GM18867 (cell line): Measurements from ENCODE around the gene LHB.

Experiments
- ATAC-seq: cut with Tn5 transposase; IDR thresholded peaks from one replicate; pipeline ENCODE4 v1.9.1; 2021; ENCODE audit warnings: mild to moderate bottlenecking, moderate library complexity; ENCODE audit not compliant: unreplicated experiment

The LHB gene

GRCh38 chr19:49014123-49014869 is 2.6 kb downstream of the LHB start:
- ATAC-seq: no peak

DNA sequence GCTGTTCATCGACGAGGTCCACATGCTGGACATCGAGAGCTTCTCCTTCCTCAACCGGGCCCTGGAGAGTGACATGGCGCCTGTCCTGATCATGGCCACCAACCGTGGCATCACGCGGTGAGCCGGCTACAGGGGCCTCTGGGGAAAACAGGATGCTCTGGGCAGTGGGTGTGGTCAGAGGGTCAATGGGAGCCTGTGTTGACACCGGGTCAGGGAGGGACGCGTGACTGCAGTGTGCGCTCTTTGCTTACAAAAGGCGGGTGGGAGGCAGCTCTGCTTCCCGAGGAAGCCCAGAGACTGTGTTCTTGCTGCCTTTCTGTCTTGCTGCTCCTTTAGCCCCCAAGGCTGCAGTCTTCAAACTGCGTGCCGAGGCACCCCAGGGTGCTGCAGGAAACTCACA is 5.7 kb downstream of the LHB start:
- no peak for ATAC-seq

DNA sequence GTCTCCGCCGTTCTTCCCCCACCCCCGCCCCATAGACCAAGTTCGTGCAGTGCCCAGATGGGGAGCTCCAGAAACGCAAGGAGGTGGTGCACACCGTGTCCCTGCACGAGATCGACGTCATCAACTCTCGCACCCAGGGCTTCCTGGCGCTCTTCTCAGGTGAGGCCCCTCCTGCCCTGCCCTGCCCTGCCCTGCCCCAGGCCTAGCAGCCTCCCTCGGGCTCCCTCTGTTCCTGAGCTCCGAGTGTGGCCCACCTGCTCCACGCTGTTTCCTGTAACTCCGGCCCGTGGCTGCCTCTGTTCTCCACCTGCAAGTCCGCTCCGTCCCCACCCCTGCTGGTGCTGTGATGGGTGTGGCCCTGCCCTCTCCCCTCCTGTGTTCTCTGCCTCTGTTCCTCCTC is 6.4 kb downstream of the LHB start:
- no peak for ATAC-seq

GRCh38 chr19:49009828-49010227 is 7.1 kb downstream of the LHB start:
- ATAC-seq: no peak

DNA sequence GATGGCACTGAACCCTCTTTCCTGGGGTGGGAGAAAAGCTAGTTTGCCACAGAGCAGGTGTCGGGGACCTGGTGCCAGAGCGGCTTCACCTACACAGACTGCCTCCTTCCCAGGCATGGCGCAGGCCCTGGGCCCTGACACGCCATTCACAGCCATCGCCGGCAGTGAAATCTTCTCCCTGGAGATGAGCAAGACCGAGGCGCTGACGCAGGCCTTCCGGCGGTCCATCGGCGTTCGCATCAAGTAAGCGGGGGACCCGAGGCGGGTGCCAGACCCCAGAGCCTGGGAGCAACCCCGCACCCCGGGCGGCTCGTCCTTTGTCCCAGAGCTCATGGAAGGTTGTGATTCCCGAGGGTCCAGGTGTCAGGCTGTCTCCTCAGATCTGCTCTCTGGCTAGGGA is 10.0 kb downstream of the LHB start:
- ATAC-seq: no peak

DNA sequence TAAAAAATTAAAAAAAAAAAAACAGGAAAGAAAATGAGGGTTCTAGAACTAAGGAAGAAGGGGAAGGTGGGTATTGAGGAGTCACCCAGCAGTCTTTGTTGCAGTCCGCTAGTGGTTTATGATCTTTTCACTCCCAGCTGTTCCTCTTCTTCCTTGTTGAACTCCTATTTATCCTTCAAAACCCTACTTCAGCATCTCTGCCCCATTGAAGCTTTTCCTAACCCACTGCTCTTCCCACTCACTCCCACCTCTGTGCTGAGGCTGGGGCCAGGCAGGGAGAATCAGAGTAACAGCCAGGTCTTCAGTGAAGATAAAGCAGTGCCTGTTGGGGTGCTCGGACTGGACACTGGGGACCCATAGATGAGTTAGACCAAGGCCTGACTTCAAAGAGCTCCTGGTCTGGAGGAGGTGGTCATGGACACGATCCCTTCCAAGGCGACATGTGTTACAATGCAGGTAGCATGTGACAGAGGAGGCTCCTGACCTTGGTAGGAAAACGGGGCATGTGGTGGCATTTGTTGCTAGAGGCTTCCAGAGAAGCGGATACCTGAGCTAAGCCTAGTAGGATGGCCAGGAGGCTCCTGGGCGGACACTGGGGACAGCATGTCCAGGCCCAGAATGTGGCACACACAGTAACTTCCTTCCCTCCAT is 11.8 kb downstream of the LHB start:
- ATAC-seq: no peak

DNA sequence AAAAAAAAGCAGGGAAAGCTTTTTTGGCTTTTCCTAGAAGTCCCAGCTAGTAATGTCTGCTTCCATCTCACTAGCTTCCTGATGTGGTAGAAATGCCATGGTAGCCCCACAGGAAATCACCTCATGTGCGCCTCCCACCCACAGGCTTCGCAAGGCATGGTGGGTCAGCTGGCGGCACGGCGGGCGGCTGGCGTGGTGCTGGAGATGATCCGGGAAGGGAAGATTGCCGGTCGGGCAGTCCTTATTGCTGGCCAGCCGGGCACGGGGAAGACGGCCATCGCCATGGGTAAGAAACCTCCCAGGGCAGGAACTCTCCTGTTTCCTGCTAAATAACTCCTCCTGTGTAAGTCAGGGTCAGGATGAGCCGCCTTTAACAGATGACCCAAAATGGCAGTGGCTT is 12.8 kb downstream of the LHB start:
- ATAC-seq: no peak

DNA sequence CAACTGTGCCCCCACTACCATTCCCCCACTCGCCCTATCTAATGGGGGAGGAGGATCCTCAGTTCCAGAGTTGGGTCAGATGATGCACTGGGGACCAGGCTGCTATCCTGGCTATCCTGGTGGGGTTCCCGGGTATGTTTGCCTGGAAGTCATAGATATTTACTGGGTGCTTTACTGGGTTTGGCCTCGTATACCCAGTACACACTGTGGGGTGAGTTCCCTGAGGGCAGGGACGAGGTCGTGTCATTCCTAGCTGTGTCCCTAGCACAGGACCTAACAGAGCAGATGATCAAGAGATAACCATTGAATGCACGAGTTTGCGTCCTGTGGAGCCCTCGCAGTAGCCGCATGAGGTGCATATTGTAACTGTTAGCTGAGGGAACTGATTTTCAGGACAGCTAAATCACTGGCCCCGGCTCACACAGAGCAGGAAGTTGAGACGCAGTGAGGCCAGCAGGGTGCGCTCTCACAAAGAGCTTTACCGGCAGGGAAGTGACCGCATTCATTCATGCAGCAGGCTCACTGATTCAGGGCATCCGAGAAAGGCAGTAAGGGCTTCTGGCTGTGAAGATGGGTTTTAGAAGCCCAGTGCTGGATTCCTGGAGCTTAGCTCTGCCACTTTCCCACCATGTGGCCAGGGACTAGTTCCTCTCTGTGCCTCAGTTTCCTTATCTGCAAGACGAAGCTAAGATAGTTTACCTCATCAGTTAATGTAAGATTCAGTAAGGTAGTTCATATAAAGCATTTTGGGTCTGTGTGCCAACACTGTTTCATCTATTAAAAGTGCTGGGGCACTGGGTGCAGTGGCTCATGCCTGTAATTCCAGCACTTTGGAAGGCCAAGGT is 17.2 kb downstream of the LHB start:
- ATAC-seq: no peak

- ATAC-seq: no peak
These were observed 18.9 kb downstream of the LHB start for GRCh38 chr19:48997972-48998371.

DNA sequence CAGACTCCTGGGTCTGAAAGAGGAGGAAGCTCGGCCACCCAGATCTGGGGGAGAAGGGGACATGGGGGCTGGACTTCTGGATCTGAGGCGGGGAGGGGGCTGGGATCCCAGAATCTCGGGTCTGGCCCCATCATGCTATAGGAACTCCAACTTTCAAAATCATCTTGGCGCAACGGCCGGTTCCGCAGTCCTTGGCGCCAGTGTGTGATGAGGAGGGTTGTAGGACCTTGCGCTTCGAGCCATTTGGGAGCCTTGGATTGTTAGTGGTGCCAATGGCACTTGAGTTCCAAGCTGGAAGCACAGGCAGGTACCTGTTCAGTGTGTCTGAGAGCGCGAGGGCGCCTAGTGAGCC is 22.9 kb downstream of the LHB start:
- no peak for ATAC-seq

DNA sequence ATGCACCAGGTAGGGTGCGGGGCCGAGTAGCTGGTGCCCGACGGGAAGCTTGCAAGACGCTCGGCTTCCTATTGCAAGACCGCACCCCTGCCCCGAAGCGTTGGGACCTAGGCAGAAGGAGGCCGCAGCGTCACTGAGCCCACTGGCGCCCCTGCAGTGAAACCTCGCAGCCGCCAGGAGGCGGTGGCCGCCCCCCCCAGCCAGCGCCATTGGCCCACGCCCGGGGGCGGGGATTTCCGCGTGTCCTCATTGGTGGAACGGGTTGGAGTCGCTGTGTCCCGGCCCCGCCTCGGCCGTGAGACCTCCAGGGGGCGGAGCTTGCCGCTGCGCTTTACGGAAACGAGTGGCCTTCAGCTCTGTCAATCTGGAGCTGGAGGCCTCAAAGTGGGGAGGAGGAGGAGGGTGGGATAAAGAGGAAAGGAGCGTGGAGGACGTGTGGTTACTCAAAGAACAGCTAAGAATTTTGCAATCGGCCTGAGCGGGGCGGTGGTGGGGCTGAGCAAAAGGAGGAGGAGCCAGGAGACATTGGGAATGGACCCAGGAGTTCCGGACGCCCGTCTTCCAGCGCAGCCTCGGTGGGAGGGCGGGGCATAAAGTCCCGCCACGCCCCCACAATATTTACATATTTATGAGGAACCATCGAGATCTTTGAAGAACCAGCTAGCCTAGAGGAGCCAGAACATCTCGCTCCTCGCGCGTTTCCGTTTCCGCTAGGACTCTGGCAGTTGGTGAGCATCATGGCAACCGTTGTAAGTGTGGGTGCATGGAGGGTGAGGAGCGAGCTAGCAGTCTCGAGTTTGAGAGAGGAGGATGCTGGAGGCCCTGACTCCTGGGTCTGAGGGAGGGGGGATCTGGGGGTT is 23.5 kb downstream of the LHB start, which contains the start of the genes GYS1 and RUVBL2:
GYS1 (minus strand) TSS at position 135 of the 860 bp plus-strand sequence. CDS start 197 bp downstream, outside the sequence.
RUVBL2 (plus strand) TSS at position 713 of the 860 bp plus-strand sequence; CDS start at position 738, 25 bp downstream.
- ATAC-seq: peak; percentile 84

GRCh38 chr19:48992581-48993174 is 24.2 kb downstream of the LHB start:
- ATAC-seq: peak; percentile 1

DNA sequence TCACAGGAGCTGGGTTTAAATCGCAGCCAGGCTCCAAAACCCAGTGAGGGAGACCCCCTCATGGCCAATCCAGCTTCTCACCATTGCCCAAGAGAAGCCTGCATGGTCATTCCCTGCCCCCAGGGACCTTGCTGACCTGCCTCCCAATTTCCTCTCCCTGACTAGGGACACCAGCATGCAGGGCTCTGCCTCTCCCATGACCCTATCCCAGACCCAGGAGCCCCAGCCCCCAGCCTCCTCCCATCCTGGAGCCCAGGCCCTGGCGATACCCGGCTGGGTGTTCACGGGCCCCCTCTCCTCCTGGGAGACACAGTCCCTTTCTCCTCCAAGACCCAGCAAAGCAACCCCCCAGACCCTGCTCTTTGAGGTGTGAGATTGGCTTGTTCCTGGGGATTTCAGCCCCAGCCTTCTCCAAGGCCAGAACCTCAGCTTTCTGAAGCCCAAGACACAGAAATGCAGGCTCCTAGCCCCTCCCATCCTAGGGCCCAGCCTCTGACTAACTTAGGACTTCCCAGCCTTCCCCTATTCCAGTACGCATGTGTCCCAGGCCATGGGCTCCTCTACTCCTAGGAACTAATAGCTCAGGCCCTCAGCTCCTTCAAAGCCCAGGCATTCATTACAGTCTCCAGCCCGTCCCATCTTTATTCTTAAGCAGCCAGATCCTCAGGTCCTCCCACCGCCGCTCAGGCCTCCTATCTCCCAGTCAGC is 24.9 kb downstream of the LHB start:
- no peak for ATAC-seq

DNA sequence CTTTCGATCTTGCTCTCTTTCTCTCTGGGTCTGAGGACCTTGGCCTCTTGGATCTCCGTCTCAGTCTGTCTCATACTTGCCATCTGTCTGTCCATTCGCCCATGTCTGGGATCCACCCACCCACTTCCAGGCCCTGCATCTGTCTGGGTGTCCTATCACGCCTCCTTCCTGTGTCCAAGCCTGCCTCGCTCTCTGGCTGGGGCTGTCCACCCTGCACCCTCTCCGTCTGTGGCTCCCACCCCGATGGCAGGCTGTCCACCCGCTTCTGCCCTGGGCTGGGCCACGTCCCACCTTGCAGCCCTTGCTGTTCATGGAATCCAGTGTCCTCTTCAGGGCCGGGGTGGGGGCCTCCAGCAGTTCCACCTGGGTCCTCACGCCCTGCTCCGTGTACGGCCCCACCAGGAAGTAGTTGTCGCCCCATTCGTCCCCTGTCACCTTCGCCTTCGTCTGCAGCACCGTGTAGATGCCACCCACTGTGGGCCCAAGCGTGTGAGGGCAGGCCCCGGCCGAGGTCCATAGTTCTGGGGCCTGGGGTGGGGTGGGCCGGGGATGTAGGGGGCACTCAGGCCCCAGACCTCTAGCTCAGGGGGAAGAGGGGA is 25.8 kb downstream of the LHB start:
- no peak for ATAC-seq

DNA sequence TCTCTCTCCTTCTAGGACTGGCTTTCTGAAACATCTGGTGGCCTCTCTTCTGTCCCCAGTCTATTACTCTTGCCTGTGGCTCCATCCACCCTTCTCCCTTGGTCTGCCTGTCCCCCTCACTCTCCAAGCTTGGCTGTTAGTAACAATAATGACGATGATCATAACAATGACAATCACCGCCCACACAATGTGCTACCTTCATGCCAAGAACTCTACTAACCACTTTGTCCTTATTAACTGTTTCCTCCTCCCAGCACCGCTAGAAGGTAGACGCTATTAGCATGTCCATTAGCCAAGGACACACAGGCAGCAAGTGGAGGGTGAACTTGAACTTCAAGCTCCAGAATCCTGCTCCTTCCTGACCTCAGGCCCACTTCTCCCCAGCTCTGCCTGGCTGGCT is 26.5 kb downstream of the LHB start:
- ATAC-seq: no peak

GRCh38 chr19:48989701-48990291 is 27.1 kb downstream of the LHB start:
- no peak for ATAC-seq

DNA sequence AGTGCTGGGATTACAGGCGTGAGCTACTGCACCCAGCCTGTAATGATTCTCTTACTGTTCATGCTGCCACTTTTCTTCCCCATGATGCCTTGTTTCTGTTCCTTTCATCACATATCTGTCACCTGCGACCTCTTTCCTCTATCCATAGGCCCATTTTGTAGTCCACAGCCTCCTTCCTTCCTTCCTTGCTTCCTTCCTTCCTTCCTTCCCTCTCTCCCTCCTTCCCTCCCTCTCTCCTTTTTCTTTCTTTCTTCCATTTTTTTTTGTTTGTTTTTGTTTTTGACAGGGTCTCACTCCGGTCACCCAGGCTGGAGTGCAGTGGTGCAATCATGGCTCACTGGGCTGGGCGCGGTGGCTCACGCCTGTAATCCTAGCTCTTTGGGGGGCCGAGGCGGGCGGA is 28.0 kb downstream of the LHB start:
- no peak for ATAC-seq

- no peak for ATAC-seq
These were observed 28.6 kb downstream of the LHB start for GRCh38 chr19:48988286-48988685.

DNA sequence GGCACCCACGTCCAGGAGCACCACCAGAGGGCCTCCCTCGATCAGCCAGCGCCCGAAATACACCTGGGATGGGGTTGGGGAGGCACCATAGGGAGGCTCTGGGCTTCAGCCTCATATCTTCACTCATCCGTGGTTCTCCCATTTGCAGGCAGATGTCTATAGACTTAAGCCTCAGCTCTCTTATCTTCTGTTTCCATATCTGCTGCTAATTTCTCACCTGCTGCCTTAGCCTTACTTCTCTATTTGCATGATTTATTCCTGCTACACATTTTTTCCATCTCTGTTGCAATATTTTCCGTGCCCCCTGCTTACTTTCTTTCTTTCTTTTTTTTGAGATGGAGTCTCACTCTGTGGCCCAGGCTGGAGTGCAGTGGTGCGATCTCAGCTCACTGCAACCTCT is 29.6 kb downstream of the LHB start:
- ATAC-seq: no peak
